ENCODE data around the gene PRR9.

- no peak for TF ChIP-seq CTCF (IDR thresholded peaks at IDR 0.05)
- no peak for TF ChIP-seq ZFX (IDR thresholded peaks at IDR 0.05; ENCODE audit: borderline replicate concordance)
Observed at GRCh38 chr1:153242160-153242559, 24.8 kb downstream of the PRR9 start.
